Measurements from ENCODE around the gene ITPR1. TPM values are rescaled to one million over a fixed set of nuclear protein-coding genes. Genes with fewer than 3 reads are reported as not detected.
"Not testable (repeated sequence)": the region's sequence is repeated elsewhere in the genome, so short reads cannot be mapped to it uniquely, and the experiment has no call there.

ITPR1 gene
- 13.4 and 14.5 TPM in 2 replicates for total RNA-seq (2014; rRNA removed; shearing (Covaris generic))
- 9.8 and 12.4 TPM in 2 replicates for polyA plus RNA-seq (2015; cell fraction: cytosol; rRNA removed)
- polyA plus RNA-seq (2015; cell fraction: nucleus; rRNA removed) = 14.9 and 25.0 TPM in 2 replicates

DNA sequence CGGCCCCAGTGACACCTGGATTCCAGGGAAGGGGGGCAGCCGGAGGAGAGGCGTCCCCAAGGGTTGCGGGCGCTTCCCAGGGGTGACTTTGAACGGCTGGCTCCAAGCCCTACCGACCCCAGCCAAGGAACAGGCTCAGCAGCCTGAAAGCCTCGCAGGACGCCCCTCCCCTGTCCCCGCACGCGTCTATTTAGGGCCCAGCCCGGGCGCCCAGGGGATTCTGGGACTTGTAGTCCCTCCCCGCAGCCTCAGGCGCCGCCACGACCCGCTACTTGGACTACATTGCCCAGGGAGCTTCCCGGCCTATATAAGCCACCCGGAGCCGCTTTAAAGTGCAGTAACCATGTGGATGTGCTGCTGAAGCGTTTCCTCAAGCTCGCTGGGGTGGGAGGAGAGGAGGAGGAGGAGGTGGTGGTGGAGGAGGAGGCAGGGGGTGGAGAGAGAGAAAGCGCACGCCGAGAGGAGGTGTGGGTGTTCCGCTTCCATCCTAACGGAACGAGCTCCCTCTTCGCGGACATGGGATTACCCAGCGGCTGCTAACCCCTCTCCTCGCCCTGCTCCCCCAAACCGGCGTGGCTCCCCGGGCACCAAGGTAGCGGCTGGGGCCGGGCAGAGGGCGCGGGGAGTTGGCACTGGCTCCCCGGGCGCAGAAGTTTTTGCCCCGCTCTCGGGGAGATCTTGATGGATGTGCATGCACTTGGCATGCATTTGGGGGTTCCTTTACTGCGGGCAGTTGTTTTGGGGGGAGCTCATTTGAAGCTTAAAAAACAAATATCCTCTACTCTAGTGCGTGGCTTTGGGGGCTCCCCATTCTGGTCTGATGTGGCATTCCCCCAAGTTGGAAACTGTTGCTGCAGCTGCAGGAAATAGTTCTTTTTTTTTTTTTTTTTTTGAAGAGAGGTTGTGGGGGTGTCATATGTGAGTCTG lies at the start of gene ITPR1:
TSS of gene ITPR1 (plus strand) at position 335 of the 927 bp plus-strand sequence. CDS start 23,144 bp downstream, outside the sequence.
- peak; percentile 99 for DNase-seq (ENCODE audit: low read depth, low spot score)
- in situ Hi-C loops (cut with HindIII; ENCODE audit: low pct_unique_long_range_greater_than_20kb, low sequenced_read_pairs) = no loop called here

DNA sequence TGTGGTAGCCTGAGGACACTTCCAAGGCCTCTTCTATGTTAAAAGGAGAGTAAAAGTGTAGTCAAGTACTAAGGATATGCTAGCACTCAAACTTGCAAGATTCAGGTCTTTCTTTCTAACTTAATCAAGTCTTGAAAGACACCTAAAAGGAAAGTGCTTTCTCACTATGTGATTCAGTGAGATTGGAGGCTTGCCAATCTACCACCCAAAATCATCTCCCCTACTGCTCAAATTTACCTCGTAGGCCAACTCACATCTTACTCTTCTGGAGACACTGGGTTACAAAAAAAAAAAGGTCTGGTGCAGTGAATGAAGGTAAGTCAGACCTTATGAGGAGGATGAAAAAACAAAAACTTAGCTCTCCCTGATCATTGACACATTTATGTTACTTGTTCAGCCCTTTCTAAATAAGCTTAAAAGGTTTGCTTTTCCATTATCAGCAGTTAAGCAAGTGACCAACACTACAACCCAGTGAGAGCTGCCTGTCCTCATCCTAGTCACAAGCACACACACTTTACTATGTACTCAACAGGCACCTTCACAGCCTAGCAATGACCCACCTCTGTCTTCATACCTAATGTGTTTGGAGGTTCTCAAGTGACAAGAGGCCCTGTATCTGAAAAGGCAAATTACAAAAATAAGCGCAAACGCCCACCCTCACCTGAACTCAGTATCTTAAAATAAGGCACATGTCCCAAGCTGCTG lies 45.7 kb upstream of the ITPR1 start:
- in situ Hi-C loops (cut with HindIII; ENCODE audit: low pct_unique_long_range_greater_than_20kb, low sequenced_read_pairs) = no loop called here
- DNase-seq (ENCODE audit: low read depth, low spot score) = no peak

DNA sequence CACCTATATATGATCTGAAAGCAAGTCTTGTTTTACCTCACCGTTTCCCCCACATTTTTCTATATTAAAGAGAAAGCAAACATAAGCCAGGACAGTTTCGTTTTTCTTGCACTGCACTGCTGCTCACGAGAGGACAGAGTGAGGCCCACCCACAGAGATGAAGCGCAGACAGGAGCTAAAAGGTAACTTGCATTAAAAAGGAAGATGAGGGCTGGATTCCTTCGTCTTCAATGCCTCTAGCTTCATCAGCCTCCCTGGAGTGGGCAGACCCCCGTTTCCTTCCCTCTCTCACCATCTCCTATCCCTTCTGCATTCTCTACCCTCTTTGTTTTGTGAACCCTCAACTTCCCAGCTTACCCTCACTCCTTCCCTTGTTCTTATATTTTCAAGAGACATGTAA lies 45.0 kb upstream of the ITPR1 start:
- no peak for DNase-seq (ENCODE audit: low read depth, low spot score)
- in situ Hi-C loops (cut with HindIII; ENCODE audit: low pct_unique_long_range_greater_than_20kb, low sequenced_read_pairs) = no loop called here

DNA sequence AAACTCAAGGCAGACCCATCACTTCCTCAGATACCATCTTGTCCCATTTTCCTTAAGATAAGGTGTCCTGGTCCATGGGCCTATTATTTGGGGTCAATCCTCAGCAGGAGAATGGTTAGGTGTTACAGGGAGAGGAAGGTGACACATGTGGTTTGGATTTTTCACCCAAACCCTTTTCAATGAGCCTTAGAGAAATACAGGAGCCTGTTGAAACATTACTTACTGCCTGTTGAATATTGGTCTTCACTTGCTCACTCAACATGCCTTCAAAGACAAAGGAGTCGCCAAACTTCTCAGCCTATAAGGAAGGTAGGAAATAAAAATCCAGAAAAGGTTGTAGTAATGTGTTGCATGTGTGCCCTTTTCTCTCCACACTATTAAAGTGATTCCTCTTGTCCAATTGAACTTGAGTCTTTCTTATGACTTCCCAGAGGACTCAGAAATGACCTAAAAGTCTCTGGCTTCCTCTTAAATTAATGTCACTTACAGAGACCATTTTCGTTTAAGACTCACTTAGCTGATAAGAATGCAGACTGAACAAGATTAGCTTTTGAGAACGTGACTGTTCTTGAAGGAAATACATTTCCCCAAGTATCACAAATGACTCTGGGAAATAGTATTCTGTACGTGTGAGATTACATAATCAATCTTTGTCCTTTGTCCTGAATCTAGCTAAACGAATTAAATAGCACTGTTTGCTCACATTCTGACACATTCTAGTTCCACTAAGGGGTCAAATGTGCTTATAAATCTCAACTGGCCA lies 43.9 kb upstream of the ITPR1 start:
- no peak for DNase-seq (ENCODE audit: low read depth, low spot score)
- in situ Hi-C loops (cut with HindIII; ENCODE audit: low pct_unique_long_range_greater_than_20kb, low sequenced_read_pairs) = no loop called here

DNA sequence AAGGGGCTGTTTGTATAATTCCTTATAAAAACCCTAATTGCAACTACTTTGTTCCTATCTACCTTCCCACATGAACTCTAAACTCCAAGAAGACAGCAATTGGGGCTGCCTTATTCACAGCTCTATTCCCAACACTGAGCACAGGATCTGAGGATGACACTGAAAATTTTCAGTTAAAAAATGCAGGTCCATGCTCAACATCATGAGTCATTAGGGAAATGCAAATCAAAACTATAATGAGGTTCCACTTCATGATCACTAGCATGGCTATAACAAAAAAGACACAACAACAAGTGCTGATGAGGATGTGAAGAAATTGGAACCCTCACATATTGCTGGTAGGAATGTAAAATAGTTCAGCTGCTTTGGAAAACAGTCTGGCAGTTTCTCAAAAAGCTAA lies 39.0 kb upstream of the ITPR1 start:
- in situ Hi-C loops (cut with HindIII; ENCODE audit: low pct_unique_long_range_greater_than_20kb, low sequenced_read_pairs) = no loop called here
- no peak for DNase-seq (ENCODE audit: low read depth, low spot score)

DNA sequence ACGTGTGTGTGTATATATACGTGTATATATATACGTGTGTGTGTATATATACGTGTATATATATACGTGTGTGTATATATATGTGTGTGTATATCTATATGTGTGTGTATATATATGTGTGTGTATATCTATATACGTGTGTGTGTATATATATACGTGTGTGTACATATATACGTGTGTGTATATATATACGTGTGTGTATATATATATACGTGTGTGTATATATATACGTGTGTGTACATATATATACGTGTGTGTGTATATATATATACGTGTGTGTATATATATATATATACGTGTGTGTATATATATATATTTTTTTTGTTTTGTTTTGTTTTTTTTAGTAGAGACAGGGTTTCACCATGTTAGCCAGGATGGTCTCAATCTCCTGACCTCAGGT lies 36.4 kb upstream of the ITPR1 start:
- DNase-seq (ENCODE audit: low read depth, low spot score); in situ Hi-C loops (cut with HindIII; ENCODE audit: low pct_unique_long_range_greater_than_20kb, low sequenced_read_pairs): not testable (repeated sequence)

DNA sequence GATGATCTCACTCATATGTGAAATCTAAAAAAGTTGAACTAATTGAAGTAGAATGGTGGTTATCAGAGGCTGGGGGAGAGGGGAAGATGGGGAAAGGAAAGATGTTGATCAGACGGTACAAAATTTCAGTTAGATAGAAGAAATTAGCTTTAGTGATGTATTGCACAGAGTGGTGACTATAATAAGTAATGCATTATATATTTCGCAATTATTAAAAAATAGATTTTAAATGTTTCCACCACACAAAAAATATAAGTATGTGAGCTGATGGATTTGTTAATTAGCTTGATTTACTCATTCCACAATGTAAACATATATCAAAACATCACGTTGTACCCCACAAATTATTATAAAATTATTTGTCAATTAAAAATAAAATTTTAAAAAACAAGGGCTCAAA lies 34.2 kb upstream of the ITPR1 start:
- DNase-seq (ENCODE audit: low read depth, low spot score) = no peak
- in situ Hi-C loops (cut with HindIII; ENCODE audit: low pct_unique_long_range_greater_than_20kb, low sequenced_read_pairs) = no loop called here

DNA sequence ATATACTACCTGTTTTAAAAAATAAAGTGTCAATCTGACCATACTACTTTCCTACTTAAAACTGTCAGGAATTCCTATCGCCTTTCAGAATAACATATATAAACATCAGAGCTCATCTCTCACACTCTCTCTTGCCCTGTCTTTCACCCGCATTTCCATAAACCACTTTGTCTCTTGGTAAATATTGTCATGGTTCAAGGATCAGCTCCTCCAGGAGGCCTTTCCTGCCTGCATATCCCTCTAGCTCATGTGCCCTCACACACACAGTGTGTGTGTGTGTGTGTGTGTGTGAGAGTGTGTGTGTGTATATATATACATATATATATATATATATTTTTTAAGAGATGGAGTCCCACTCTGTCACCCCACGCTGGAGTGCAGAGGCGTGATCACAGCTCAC lies 32.8 kb upstream of the ITPR1 start:
- in situ Hi-C loops (cut with HindIII; ENCODE audit: low pct_unique_long_range_greater_than_20kb, low sequenced_read_pairs) = no loop called here

DNA sequence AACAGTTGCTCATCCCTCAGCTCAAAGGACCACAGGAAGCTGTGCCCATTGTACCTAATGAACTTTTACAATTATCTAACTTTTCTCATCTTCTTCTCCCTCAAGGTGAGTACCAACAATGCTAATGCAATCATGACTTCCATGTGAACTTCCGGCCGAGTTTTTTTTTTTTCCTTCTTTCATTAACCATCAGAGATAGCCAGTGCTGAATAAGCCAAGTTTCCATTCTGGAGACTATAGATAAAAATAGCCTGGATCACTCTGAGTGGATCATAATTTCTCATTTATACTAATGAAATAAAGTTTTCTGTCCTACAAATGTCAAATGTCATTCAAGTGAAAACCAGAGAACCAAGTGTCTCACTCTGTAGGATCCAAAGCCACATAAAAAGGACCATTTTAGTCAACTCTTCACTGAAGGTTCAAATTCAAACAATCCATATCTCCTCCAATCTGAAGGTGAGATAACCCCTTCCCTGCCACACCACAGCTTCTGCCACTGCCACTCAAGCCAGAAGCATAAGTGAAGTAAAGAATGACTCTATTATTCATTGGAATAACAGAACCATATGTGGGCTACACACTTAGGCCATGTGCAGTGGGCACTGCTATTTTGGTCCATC lies 31.6 kb upstream of the ITPR1 start:
- no peak for DNase-seq (ENCODE audit: low read depth, low spot score)

More for the DNA sequence above, 32.8 kb upstream of the ITPR1 start:
- DNase-seq (ENCODE audit: low read depth, low spot score) = no peak

DNA sequence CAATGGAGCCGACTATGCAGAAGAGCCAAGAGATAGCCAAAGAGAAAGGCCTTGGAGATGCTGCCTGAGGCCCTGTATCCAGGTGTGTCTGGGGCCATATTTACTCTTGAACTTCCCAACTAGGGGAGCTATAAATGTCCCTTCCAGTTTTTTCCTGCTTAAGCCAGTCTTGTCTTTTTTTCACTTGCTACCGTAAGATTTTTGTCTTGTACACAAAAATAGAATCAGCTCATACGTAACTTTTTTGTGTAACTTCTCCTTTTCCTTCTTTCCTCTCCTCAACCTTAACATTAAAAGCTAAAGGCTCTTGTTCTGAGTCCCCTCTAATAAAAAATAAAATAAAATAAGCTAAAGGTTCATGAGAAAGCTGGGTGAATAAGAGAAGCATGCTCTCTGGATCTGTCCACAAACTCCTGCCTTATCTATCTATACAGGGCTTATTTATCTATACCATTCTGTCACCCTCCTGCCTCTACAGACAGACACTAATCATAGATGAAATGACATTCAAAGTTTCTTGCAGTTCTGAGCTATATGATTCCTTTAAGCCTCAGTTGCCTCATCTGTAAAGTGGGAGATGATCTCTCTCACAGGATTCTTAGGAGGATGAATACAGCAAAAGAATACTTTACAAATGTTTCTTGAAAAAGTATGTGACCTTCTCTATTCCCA lies 30.6 kb upstream of the ITPR1 start:
- in situ Hi-C loops (cut with HindIII; ENCODE audit: low pct_unique_long_range_greater_than_20kb, low sequenced_read_pairs) = no loop called here
- DNase-seq (ENCODE audit: low read depth, low spot score) = no peak

More for the DNA sequence above, 31.6 kb upstream of the ITPR1 start:
- in situ Hi-C loops (cut with HindIII; ENCODE audit: low pct_unique_long_range_greater_than_20kb, low sequenced_read_pairs) = no loop called here

DNA sequence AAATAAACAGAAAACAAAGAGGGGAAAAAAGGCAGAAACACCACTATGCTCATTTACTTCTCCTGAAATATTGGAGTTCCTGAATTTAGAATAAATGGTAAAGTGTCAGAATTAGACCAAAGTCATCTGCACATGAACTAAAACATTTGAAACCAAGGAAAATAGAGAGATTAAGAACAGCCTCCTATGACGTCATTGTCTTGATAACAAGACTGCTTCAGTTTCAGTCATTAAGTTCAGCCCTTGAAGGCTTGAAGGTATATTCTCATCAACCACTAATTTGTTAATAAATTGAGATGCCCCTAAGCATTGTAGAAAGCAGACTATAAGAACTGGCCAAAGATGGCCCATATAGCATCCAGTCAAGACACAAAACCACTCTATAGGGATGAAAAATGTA lies 28.6 kb upstream of the ITPR1 start:
- in situ Hi-C loops (cut with HindIII; ENCODE audit: low pct_unique_long_range_greater_than_20kb, low sequenced_read_pairs) = no loop called here
- DNase-seq (ENCODE audit: low read depth, low spot score) = no peak

DNA sequence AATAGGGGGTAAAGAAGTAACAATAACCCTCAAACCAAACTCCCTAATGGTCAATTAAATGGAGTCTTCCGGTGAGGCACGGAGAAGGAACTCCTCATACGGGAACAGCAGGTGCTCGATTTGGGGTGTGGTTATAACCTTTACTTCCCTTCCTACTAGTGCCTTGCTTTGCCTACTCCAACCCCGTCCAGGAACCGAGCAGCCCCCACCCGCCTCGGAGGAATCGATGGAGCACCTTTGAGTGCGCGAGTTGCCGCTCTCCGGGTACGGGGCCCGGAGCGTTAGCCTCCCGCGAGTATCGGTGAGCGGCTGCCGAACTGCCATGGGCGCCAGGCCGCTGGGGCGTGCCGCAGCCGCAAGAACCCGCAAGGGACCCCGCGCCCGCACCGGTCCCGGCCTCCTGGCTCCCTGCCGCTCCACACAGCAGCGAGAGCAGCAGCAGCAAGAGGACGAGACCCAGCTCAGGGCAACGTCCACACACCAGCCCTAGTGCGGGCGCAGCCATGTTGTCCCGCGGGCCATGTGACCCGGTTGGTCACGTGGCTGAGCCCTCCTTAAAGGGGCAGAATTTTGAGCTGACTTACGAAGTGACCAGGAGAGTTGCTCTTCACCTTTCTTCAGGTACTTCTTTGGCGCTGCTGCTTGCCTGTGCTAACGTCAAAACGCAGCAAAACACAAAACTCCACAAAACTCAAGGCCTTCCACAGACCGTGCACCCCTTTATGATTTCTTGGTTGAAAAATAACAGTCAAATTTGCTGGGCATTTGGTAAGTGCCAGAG lies 26.2 kb upstream of the ITPR1 start, which contains the start of gene SUMF1:
TSS of gene SUMF1 (minus strand) at position 529 of the 781 bp plus-strand sequence. CDS start at position 505, 24 bp downstream.
- in situ Hi-C loops (cut with HindIII; ENCODE audit: low pct_unique_long_range_greater_than_20kb, low sequenced_read_pairs) = no loop called here
- peak; percentile 77 for DNase-seq (ENCODE audit: low read depth, low spot score)

DNA sequence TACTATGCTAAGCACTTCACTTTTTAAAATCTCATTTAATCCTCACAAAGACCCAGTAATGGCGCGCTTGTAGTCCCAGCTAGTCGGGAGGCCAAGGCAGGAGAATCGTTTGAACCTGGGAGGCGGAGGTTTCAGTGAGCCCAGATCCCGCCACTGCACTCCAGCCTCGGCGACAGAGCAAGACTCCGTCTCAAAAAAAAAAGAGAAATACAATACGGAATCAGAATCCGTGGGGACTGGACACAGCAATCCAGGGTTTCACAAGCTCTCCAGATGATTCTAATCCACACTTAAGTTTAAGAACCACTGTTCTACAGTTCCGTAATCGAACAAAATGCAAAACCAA lies 25.7 kb upstream of the ITPR1 start:
- DNase-seq (ENCODE audit: low read depth, low spot score) = no peak
- in situ Hi-C loops (cut with HindIII; ENCODE audit: low pct_unique_long_range_greater_than_20kb, low sequenced_read_pairs) = no loop called here

DNA sequence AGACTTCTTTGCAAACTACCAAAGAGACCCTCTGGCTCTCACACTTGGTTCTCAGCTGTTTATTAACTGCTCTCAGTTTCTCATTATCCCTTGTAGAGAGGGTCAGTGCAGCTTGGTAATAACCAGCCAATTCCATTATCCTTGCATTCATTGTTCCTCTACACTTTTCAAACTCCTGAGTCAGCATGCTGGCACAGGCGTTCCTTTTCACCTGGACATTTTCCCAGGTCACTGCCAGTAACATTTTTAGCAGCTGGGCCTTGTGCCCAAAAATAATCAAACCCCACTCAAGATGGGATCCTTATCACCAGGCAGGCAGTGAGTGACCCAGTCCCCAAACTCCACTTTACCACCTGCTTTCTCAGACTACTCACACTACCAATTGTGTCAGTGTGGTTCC lies 21.2 kb upstream of the ITPR1 start:
- DNase-seq (ENCODE audit: low read depth, low spot score) = no peak
- in situ Hi-C loops (cut with HindIII; ENCODE audit: low pct_unique_long_range_greater_than_20kb, low sequenced_read_pairs) = no loop called here

DNA sequence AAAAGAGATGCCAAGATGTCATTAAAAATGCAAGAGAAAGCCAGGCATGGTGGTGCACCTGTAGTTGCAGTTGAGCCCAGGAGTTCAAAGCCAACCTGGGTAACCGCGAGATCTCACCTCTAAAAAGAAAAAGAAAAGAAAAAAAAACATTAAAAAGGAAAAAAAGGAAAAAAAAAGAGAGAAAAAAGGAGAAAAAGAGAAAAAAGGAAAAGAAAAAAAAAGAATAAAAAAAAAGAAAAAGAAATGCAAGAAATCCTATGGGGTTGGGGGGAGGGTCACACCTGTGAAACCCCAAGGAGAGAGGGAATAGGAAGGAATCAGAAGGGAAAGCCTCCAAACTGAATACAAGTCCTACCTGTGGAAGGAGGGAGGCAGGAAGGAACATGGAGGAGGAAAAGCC lies 20.8 kb upstream of the ITPR1 start:
- DNase-seq (ENCODE audit: low read depth, low spot score) = no peak
- in situ Hi-C loops (cut with HindIII; ENCODE audit: low pct_unique_long_range_greater_than_20kb, low sequenced_read_pairs) = no loop called here

DNA sequence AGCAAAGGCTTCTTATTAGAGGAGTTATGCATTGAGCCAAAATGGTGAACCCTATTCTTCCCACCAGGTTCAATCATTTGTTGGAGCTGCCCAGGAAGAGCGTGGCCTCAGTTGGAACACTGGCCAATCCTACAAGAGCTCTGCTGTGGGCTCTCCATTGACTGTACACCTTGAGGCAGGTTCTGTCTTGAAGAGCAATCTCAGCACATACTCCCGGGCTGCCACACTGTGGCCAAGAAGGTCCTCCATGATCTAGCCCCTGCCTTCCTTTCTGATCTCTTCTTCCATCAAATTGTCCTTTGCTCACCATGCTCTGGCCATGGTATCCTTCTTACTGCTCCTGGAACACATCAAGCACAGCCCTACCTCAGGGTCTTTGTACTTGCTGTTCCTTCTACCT lies 20.4 kb upstream of the ITPR1 start:
- DNase-seq (ENCODE audit: low read depth, low spot score) = no peak
- in situ Hi-C loops (cut with HindIII; ENCODE audit: low pct_unique_long_range_greater_than_20kb, low sequenced_read_pairs) = no loop called here

All from SK-MEL-5 (cell line).